ENCODE measurements around the gene ERBB4. TPM values are rescaled to one million over a fixed set of nuclear protein-coding genes. Genes with fewer than 3 reads are reported as not detected.

Gene ERBB4
- total RNA-seq, 2 experiments from 2014 or later: not detected

- H3K4me1 ChIP-seq (ENCODE audit: insufficient read depth, low read length): no peaks in the 10 kb centered on the region
- Mint-ChIP-seq H3K4me3 (no peak overlapping the region), H3K36me3 (ENCODE audit: low read depth) (no peaks in the 10 kb centered on the region), H3K27me3 (no peaks in the 10 kb centered on the region), H3K4me1 (ENCODE audit: low read depth) (no peaks in the 10 kb centered on the region), H3K9me3 (peaks cover 2% of the 10 kb centered on the region), H3K27ac (no peak overlapping the region)
- ChIA-PET POLR2A (no interaction called here), CTCF (no interaction called here)
- H3K9me3 ChIP-seq (ENCODE audit: control insufficient read depth in 1 of 2, insufficient read depth in 1 of 2, low read length in 2 of 2): no peaks in the 10 kb centered on the region
- no peak for TF ChIP-seq CTCF (IDR thresholded peaks at IDR 0.05)
- intact Hi-C loops (cut with DNase I, micrococcal nuclease): no loop called here
- peaks cover 0 to 2% of the 10 kb centered on the region in 2 experiments for H3K27me3 ChIP-seq (ENCODE audit: control insufficient read depth in 1 of 2, insufficient read depth in 2 of 2, low read length in 2 of 2)
- no peak overlapping the region for H3K27ac ChIP-seq (ENCODE audit: low read depth in 1 of 2, low read length in 2 of 2)
- ATAC-seq (ENCODE audit: poor library complexity) (no peak), DNase-seq (no peak)
- no peaks in the 10 kb centered on the region for H3K36me3 ChIP-seq (ENCODE audit: insufficient read depth, low read length)
- no peak overlapping the region for H3K4me3 ChIP-seq (ENCODE audit: low read length)
Measured at GRCh38 chr2:211373203-211373602, 1165.4 kb downstream of the ERBB4 start.

GRCh38 chr2:211371465-211371864, 1167.1 kb downstream of the ERBB4 start:
- Mint-ChIP-seq H3K27me3 (no peaks in the 10 kb centered on the region), H3K27ac (no peak overlapping the region), H3K9me3 (peaks cover 5% of the 10 kb centered on the region)

GRCh38 chr2:211368467-211368866, 1170.1 kb downstream of the ERBB4 start:
- H3K36me3 Mint-ChIP-seq (ENCODE audit: low read depth): no peaks in the 10 kb centered on the region
- Histone ChIP-seq H3K27me3 (ENCODE audit: control insufficient read depth in 1 of 2, insufficient read depth in 2 of 2, low read length in 2 of 2) (no peaks in the 10 kb centered on the region), H3K27ac (ENCODE audit: low read depth in 1 of 2, low read length in 2 of 2) (no peak overlapping the region), H3K4me1 (ENCODE audit: insufficient read depth, low read length) (no peaks in the 10 kb centered on the region), H3K4me3 (ENCODE audit: low read length) (no peak overlapping the region), H3K36me3 (ENCODE audit: insufficient read depth, low read length) (no peaks in the 10 kb centered on the region), H3K9me3 (ENCODE audit: control insufficient read depth in 1 of 2, insufficient read depth in 1 of 2, low read length in 2 of 2) (no peaks in the 10 kb centered on the region)
- H3K4me3 Mint-ChIP-seq: no peak overlapping the region
- ChIA-PET POLR2A (no interaction called here), CTCF (no interaction called here)
- intact Hi-C loops (cut with DNase I, micrococcal nuclease): no loop called here
- no peaks in the 10 kb centered on the region for H3K27me3 Mint-ChIP-seq
- no peak for DNase-seq
- no peak overlapping the region for H3K27ac Mint-ChIP-seq
- no peak for TF ChIP-seq CTCF (IDR thresholded peaks at IDR 0.05)
- peaks cover 10% of the 10 kb centered on the region for H3K9me3 Mint-ChIP-seq
- H3K4me1 Mint-ChIP-seq (ENCODE audit: low read depth): no peaks in the 10 kb centered on the region
- no peak for ATAC-seq (ENCODE audit: poor library complexity)

More at GRCh38 chr2:211371465-211371864, 1167.1 kb downstream of the ERBB4 start:
- no peaks in the 10 kb centered on the region for H3K4me1 Mint-ChIP-seq (ENCODE audit: low read depth)
- Histone ChIP-seq H3K36me3 (ENCODE audit: insufficient read depth, low read length) (no peaks in the 10 kb centered on the region), H3K4me1 (ENCODE audit: insufficient read depth, low read length) (no peaks in the 10 kb centered on the region), H3K27ac (ENCODE audit: low read depth in 1 of 2, low read length in 2 of 2) (no peak overlapping the region), H3K9me3 (ENCODE audit: control insufficient read depth in 1 of 2, insufficient read depth in 1 of 2, low read length in 2 of 2) (no peaks in the 10 kb centered on the region), H3K4me3 (ENCODE audit: low read length) (no peak overlapping the region), H3K27me3 (ENCODE audit: control insufficient read depth in 1 of 2, insufficient read depth in 2 of 2, low read length in 2 of 2) (no peaks in the 10 kb centered on the region)
- ChIA-PET CTCF (interaction anchor here (1.4 kb wide), 1 partner anchor 12 kb away, joined by 3 read pairs; no protein-coding TSS in a partner anchor), POLR2A (no interaction called here)
- H3K4me3 Mint-ChIP-seq: no peak overlapping the region
- no peak for DNase-seq
- no peak for ATAC-seq (ENCODE audit: poor library complexity)
- intact Hi-C loops (cut with DNase I, micrococcal nuclease): no loop called here
- TF ChIP-seq CTCF (IDR thresholded peaks at IDR 0.05): no peak
- H3K36me3 Mint-ChIP-seq (ENCODE audit: low read depth): no peaks in the 10 kb centered on the region

All from CD4-positive, alpha-beta T cell (primary cell).